ENCODE measurements around the gene TRPT1. TPM values are rescaled to one million over a fixed set of nuclear protein-coding genes. Genes with fewer than 3 reads are reported as not detected.

The TRPT1 gene
- total RNA-seq, 2 experiments from 2014 or later, result 40.6 to 49.0 TPM

Other genes with a start within 250 kb of the TRPT1 start
- 51.9 and 72.4 TPM in 2 replicates for gene OTUB1, start 239.7 kb downstream of the TRPT1 start, total RNA-seq (2014; rRNA removed; shearing (Covaris generic))
- gene OTUB1, start 239.7 kb downstream of the TRPT1 start, total RNA-seq (2022), result 88.1 and 88.5 TPM in 2 replicates
- gene FLRT1, start 190.3 kb downstream of the TRPT1 start, total RNA-seq (2014; rRNA removed; shearing (Covaris generic)), result not detected in 2 replicates
- 0.11 TPM in 1 of 2 replicates, not detected in the other for gene FLRT1, start 190.3 kb downstream of the TRPT1 start, total RNA-seq (2022)
- gene MACROD1, start 60.1 kb downstream of the TRPT1 start, total RNA-seq (2014; rRNA removed; shearing (Covaris generic)), result 24.8 and 25.4 TPM in 2 replicates
- 14.4 and 14.7 TPM in 2 replicates for gene MACROD1, start 60.1 kb downstream of the TRPT1 start, total RNA-seq (2022)
- gene STIP1, start 40.0 kb downstream of the TRPT1 start, total RNA-seq (2014; rRNA removed; shearing (Covaris generic)), result 271 and 309 TPM in 2 replicates
- 186 and 240 TPM in 2 replicates for gene STIP1, start 40.0 kb downstream of the TRPT1 start, total RNA-seq (2022)
- 116 and 120 TPM in 2 replicates for gene FERMT3, start 19.5 kb downstream of the TRPT1 start, total RNA-seq (2014; rRNA removed; shearing (Covaris generic))
- 167 and 201 TPM in 2 replicates for gene FERMT3, start 19.5 kb downstream of the TRPT1 start, total RNA-seq (2022)
- gene NUDT22, start 88 bp upstream of the TRPT1 start, total RNA-seq (2014; rRNA removed; shearing (Covaris generic)), result 54.6 and 81.4 TPM in 2 replicates
- gene NUDT22, start 88 bp upstream of the TRPT1 start, total RNA-seq (2022), result 98.4 and 100 TPM in 2 replicates
- 14.1 and 19.2 TPM in 2 replicates for gene DNAJC4, start 4.4 kb upstream of the TRPT1 start, total RNA-seq (2014; rRNA removed; shearing (Covaris generic))
- 42.4 and 56.0 TPM in 2 replicates for gene DNAJC4, start 4.4 kb upstream of the TRPT1 start, total RNA-seq (2022)
- gene VEGFB, start 8.4 kb upstream of the TRPT1 start, total RNA-seq (2014; rRNA removed; shearing (Covaris generic)), result 35.3 and 46.3 TPM in 2 replicates
- gene VEGFB, start 8.4 kb upstream of the TRPT1 start, total RNA-seq (2022), result 59.6 and 60.8 TPM in 2 replicates
- 57.3 and 70.6 TPM in 2 replicates for gene FKBP2, start 14.9 kb upstream of the TRPT1 start, total RNA-seq (2014; rRNA removed; shearing (Covaris generic))
- gene FKBP2, start 14.9 kb upstream of the TRPT1 start, total RNA-seq (2022), result 39.7 and 45.5 TPM in 2 replicates
- gene PPP1R14B, start 20.8 kb upstream of the TRPT1 start, total RNA-seq (2014; rRNA removed; shearing (Covaris generic)), result 198 and 219 TPM in 2 replicates
- gene PPP1R14B, start 20.8 kb upstream of the TRPT1 start, total RNA-seq (2022), result 207 and 223 TPM in 2 replicates
- gene PLCB3, start 25.3 kb upstream of the TRPT1 start, total RNA-seq (2014; rRNA removed; shearing (Covaris generic)), result 7.6 and 8.6 TPM in 2 replicates
- 10.3 and 12.4 TPM in 2 replicates for gene PLCB3, start 25.3 kb upstream of the TRPT1 start, total RNA-seq (2022)
- gene BAD, start 58.5 kb upstream of the TRPT1 start, total RNA-seq (2014; rRNA removed; shearing (Covaris generic)), result 43.3 and 74.2 TPM in 2 replicates
- 19.3 and 21.2 TPM in 2 replicates for gene BAD, start 58.5 kb upstream of the TRPT1 start, total RNA-seq (2022)
- gene GPR137, start 59.7 kb upstream of the TRPT1 start, total RNA-seq (2014; rRNA removed; shearing (Covaris generic)), result 18.3 and 19.5 TPM in 2 replicates
- 49.6 and 52.3 TPM in 2 replicates for gene GPR137, start 59.7 kb upstream of the TRPT1 start, total RNA-seq (2022)
- gene KCNK4, start 65.1 kb upstream of the TRPT1 start, total RNA-seq (2014; rRNA removed; shearing (Covaris generic)), result 0.95 TPM in 1 of 2 replicates, not detected in the other
- gene KCNK4, start 65.1 kb upstream of the TRPT1 start, total RNA-seq (2022), result 0.80 and 0.92 TPM in 2 replicates
- gene CATSPERZ, start 74.2 kb upstream of the TRPT1 start, total RNA-seq (2014; rRNA removed; shearing (Covaris generic)), result 0.38 and 3.2 TPM in 2 replicates
- 1.4 TPM in 1 of 2 replicates, not detected in the other for gene CATSPERZ, start 74.2 kb upstream of the TRPT1 start, total RNA-seq (2022)
- gene ESRRA, start 79.3 kb upstream of the TRPT1 start, total RNA-seq (2014; rRNA removed; shearing (Covaris generic)), result 28.6 and 42.3 TPM in 2 replicates
- gene ESRRA, start 79.3 kb upstream of the TRPT1 start, total RNA-seq (2022), result 44.9 and 57.8 TPM in 2 replicates
- 322 and 414 TPM in 2 replicates for gene TRMT112, start 91.4 kb upstream of the TRPT1 start, total RNA-seq (2014; rRNA removed; shearing (Covaris generic))
- 198 and 205 TPM in 2 replicates for gene TRMT112, start 91.4 kb upstream of the TRPT1 start, total RNA-seq (2022)
- gene PRDX5, start 91.9 kb upstream of the TRPT1 start, total RNA-seq (2014; rRNA removed; shearing (Covaris generic)), result 177 and 200 TPM in 2 replicates
- gene PRDX5, start 91.9 kb upstream of the TRPT1 start, total RNA-seq (2022), result 168 and 217 TPM in 2 replicates
- 40.7 and 44.1 TPM in 2 replicates for gene CCDC88B, start 114.0 kb upstream of the TRPT1 start, total RNA-seq (2014; rRNA removed; shearing (Covaris generic))
- 61.5 and 67.2 TPM in 2 replicates for gene CCDC88B, start 114.0 kb upstream of the TRPT1 start, total RNA-seq (2022)
- 9.0 and 16.7 TPM in 2 replicates for gene RPS6KA4, start 133.0 kb upstream of the TRPT1 start, total RNA-seq (2014; rRNA removed; shearing (Covaris generic))
- gene RPS6KA4, start 133.0 kb upstream of the TRPT1 start, total RNA-seq (2022), result 11.0 and 13.4 TPM in 2 replicates